BJ (cell line): Measurements from ENCODE around the gene KLHL22. TPM values are rescaled to one million over a fixed set of nuclear protein-coding genes. Genes with fewer than 3 reads are reported as not detected.

Source experiments
- CTCF ChIA-PET: fragments of 350-600 bp; formaldehyde crosslinking; extraction: SDS; loops from one replicate; lab custom pipeline; 2021; ENCODE audit warnings: antibody characterized with exemption, inconsistent platforms; lab: Yijun Ruan, JAX
- POLR2A ChIA-PET: fragments of 300-600 bp; sonication (Branson Sonifier 250); formaldehyde crosslinking; extraction: SDS; loops from one replicate; lab custom pipeline; 2021; ENCODE audit warnings: antibody characterized with exemption; lab: Charles Lee
- DNase-seq: peaks from one replicate; pipeline ENCODE4 v3.0.0-alpha.2; 2011; ENCODE audit warnings: low read depth
- H3K27me3 ChIP-seq: 2 replicates; pipeline ENCODE4 v1.6.0; 2011; ENCODE audit warnings: low read length; ENCODE audit not compliant: control insufficient read depth, insufficient read depth
- H3K36me3 ChIP-seq: 2 replicates; pipeline ENCODE4 v1.5.1; 2011; ENCODE audit warnings: low read length; ENCODE audit not compliant: control insufficient read depth, insufficient read depth
- H3K4me3 ChIP-seq: 2 replicates; pipeline ENCODE4 v1.5.1; 2011; ENCODE audit warnings: low read depth, mild to moderate bottlenecking, control low read depth, low read length
- polyA plus RNA-seq: library from polyadenylated mRNA; depleted of rRNA; stranded (reverse); fragments of >200 nt; gene quantifications from 2 replicates; pipeline ENCODE4 v1.2.3, GENCODE V29; 2011
- TF ChIP-seq, protein P1 (sequence below): IDR thresholded peaks from 2 replicates; pipeline ENCODE4 v1.5.1; 2011; ENCODE audit warnings: low read depth, mild to moderate bottlenecking, control low read depth, inconsistent platforms, low read length, moderate library complexity; ENCODE audit not compliant: insufficient read depth

KLHL22 gene
- polyA plus RNA-seq, 1 experiment: 34.0 TPM

DNA sequence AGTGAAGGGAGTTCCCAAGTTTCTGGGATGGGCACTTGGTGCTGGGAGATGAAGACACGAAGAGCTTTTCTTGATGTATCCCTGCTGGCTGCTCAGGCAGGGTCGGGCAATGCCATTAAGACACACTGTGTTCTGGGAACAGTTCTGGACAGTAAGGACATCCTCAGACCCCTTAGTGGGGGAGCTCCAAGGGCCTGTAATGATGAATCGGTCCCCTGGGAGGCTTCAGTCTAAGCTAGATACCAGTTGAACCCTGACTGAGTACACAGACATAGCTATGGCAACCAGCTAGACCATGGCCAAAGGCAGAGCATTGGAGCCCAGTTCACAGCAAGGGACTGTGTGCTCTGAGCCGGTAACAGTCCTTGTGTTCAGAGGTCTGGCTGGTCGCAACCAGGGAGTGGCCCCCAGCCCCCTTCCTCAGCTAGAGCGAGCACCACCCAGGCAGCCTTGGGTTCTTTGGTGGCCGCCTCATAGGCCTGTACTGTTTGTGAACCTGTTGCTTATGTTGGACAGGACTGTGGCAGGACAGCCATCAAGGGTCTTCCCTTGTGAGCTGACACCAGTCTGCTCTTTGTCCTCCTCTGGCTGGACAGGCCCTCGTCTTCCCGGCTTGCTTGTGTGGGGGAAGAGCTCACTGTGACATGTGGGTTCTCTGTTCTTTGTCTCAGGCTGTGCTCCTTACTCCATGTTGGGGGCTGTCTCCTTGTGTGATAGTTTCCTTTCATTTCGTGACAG lies 36.8 kb upstream of the KLHL22 start:
- TF ChIP-seq, protein P1, sequence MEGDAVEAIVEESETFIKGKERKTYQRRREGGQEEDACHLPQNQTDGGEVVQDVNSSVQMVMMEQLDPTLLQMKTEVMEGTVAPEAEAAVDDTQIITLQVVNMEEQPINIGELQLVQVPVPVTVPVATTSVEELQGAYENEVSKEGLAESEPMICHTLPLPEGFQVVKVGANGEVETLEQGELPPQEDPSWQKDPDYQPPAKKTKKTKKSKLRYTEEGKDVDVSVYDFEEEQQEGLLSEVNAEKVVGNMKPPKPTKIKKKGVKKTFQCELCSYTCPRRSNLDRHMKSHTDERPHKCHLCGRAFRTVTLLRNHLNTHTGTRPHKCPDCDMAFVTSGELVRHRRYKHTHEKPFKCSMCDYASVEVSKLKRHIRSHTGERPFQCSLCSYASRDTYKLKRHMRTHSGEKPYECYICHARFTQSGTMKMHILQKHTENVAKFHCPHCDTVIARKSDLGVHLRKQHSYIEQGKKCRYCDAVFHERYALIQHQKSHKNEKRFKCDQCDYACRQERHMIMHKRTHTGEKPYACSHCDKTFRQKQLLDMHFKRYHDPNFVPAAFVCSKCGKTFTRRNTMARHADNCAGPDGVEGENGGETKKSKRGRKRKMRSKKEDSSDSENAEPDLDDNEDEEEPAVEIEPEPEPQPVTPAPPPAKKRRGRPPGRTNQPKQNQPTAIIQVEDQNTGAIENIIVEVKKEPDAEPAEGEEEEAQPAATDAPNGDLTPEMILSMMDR: no peak
- no peak for DNase-seq
- Histone ChIP-seq H3K27me3 (no peaks in the 10 kb centered on the region), H3K36me3 (peaks cover 15% of the 10 kb centered on the region), H3K4me3 (no peak overlapping the region)
- CTCF ChIA-PET: interaction anchor here (0.5 to 8.7 kb wide), 6 partner anchors 9 to 40 kb away, joined by 3 to 82 read pairs (median 3); no protein-coding TSS in a partner anchor
- POLR2A ChIA-PET: interaction anchor here (0.5 to 0.7 kb wide), 3 partner anchors 15 to 47 kb away, joined by 3 to 10 read pairs (median 3); no protein-coding TSS in a partner anchor

DNA sequence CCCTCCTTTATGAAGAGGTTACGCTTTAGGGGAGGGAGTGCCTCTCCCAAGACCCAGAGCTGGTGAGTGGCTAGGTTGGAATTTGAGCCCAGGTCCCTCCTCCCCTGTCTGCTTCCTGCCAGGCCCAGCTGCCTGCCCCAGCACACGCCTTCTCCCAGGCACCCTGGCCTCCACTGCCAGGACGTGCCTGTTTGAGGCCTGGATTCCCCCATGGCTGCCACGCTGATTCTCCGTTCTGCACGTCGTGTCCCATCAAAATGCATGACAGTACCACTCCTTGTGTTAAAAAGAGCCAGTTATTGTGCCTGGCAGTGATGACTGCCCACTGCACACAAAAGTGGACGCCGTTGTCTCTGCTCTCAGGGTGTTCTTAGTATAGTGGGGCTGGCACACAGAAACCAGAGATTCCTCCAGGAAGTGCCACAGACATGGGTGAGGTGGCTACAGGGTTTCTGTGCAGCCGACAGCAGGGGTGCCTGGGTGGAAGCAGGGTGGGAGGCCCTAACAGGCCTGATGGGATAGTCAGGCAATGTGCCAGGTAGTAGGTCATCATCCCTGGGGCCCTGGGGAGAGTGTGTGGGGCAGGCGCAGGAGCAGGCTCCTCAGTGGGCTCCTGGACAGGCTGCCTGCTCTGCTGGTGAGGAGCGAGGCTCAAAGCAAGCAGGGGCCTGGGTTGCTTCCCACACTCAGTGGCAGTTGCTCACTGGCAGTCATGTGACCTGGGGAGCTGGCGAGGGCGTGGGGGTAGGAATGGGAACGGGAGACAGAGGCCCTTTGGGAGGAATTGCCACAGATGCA lies 36.0 kb upstream of the KLHL22 start:
- Histone ChIP-seq H3K4me3 (no peak overlapping the region), H3K27me3 (no peaks in the 10 kb centered on the region), H3K36me3 (peaks cover 11% of the 10 kb centered on the region)
- no peak for DNase-seq
- POLR2A ChIA-PET: interaction anchor here (0.5 to 1.0 kb wide), 4 partner anchors 15 to 46 kb away, joined by 3 to 10 read pairs (median 3); partner anchors contain the start of gene MED15
- TF ChIP-seq, protein P1: no peak
- CTCF ChIA-PET: interaction anchor here (0.5 to 8.7 kb wide), 4 partner anchors 8 to 35 kb away, joined by 3 to 82 read pairs (median 6); partner anchors contain the start of gene MED15

DNA sequence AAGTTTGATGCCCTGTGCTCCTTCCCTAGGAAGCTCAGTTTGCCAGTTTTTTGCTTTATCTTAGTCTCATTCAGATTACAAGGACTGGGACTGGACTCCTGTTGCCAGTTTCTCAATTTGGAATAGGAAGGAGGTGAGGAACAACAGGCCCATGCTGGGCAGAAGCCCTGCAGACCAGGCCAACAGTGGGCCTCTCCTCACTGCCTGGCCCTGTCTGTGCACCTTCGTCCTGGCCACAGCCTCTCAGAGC lies 35.5 kb upstream of the KLHL22 start:
- DNase-seq: no peak
- Histone ChIP-seq H3K4me3 (no peak overlapping the region), H3K36me3 (peaks cover 11% of the 10 kb centered on the region), H3K27me3 (no peaks in the 10 kb centered on the region)
- ChIA-PET POLR2A (interaction anchor here (1.0 kb wide), 1 partner anchor 23 kb away, joined by 3 read pairs; the partner anchor contains the start of gene MED15), CTCF (interaction anchor here (1.6 to 8.7 kb wide), 2 partner anchors 23 to 36 kb away, joined by 8 to 82 read pairs; partner anchors contain the start of gene MED15)
- TF ChIP-seq, protein P1: no peak

DNA sequence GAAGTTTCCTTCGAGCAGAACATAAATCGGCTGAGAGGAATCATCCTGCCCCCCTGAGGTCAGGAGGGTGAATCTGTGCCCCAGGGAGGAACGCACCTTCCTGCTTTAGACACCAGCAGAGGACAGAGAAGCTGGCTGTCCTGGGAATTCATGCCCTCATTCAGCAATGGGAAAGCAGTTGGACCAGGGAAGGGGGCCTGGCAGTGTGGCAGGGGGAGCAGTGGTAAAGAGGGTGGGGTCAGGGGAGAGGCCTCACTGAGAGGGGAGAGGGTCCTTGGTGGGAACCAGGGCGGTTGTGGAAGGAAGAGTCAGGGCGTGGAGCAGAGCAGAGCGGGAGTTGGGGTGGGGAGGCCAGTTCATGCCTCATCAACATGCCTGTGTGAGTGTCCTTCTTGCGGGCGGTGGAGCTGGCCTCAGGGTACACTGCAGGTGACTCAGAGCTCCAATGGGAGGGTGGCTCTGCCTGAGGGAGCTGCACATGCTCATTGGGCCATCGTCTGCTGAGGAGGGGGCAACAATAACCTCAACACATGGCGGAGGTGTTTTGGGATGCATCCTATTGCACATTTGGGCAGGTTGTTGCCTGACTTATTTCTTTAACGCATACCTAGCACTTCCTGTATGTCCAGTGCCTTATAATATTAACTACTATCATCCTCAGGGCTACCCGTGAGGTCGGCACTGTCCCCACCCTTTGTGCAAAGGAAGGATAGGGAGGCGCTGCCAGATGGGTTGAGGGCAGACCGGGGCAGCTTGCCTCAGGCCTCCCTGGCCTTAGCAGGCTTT lies 35.0 kb upstream of the KLHL22 start:
- POLR2A ChIA-PET: interaction anchor here (1.0 kb wide), 1 partner anchor 23 kb away, joined by 3 read pairs; the partner anchor contains the start of gene MED15
- DNase-seq: no peak
- Histone ChIP-seq H3K4me3 (no peak overlapping the region), H3K27me3 (no peaks in the 10 kb centered on the region), H3K36me3 (peaks cover 11% of the 10 kb centered on the region)
- CTCF ChIA-PET: interaction anchor here (0.9 to 8.7 kb wide), 3 partner anchors 22 to 42 kb away, joined by 3 to 82 read pairs (median 8); partner anchors contain the start of gene MED15
- TF ChIP-seq, protein P1: no peak
